Measurements from ENCODE around the gene MC3R.

- TF ChIP-seq POLR2A (IDR thresholded peaks at IDR 0.05; ENCODE audit: low read depth, low read length): no peak
- TF ChIP-seq POLR2AphosphoS5 (IDR thresholded peaks at IDR 0.05; ENCODE audit: low read depth, low read length): no peak
- no peak for TF ChIP-seq TAF1 (IDR thresholded peaks at IDR 0.05; ENCODE audit: low read depth, low read length)
- no peak for TF ChIP-seq POU2F2 (IDR thresholded peaks at IDR 0.05; ENCODE audit: low read depth, low read length)
- TF ChIP-seq SPI1 (IDR thresholded peaks at IDR 0.05; ENCODE audit: low read depth, low read length): no peak
- TF ChIP-seq PAX5 (IDR thresholded peaks at IDR 0.05; ENCODE audit: insufficient read depth, low read length, severe bottlenecking): no peak
These were observed 35.2 kb upstream of the MC3R start for GRCh38 chr20:56213321-56213720.
